Parietal lobe (tissue), 2 donors: ENCODE results near the gene IFFO2. TPM values are rescaled to one million over a fixed set of nuclear protein-coding genes. Genes with fewer than 3 reads are reported as not detected.

Experiments used
- small RNA-seq: library from RNA; depleted of rRNA; stranded (forward); fragments of <200 nt; gene quantifications from one replicate; pipeline ENCODE3, GENCODE V24; 2014; ENCODE audit warnings: low replicate concordance
- total RNA-seq: library from RNA; depleted of rRNA; stranded (reverse); fragments of >200 nt; gene quantifications from one replicate; pipeline ENCODE4 v1.2.3, GENCODE V29; 2014

Gene IFFO2
- 5.0 TPM for total RNA-seq

GRCh38 chr1:18956193-18957135 is at the start of gene IFFO2:
IFFO2 (minus strand) TSS chr1:18956676; CDS start chr1:18956332, 344 bp downstream.

GRCh38 chr1:18902523-18903290 is 53.8 kb downstream of the IFFO2 start, which contains the start of gene ALDH4A1:
ALDH4A1 (minus strand) TSS chr1:18902555; CDS start chr1:18902523, 32 bp downstream.

GRCh38 chr1:18859560-18859959 is 96.9 kb downstream of the IFFO2 start, which contains the start of gene TAS1R2:
TAS1R2 (minus strand) TSS chr1:18859660; CDS start chr1:18859660, 0 bp downstream.

Small RNAs within 50 kb of the gene (small RNA-seq; reads per million reads assigned to genes)
- not detected for gene MIR1290
- not detected for gene MIR4695

Other genes with a start within 250 kb of the IFFO2 start
- not detected for gene TAS1R2, start 97.0 kb downstream of the IFFO2 start, total RNA-seq
- 7.2 TPM for gene ALDH4A1, start 54.1 kb downstream of the IFFO2 start, total RNA-seq